Dendritic cell treated with granulocyte-macrophage colony-stimulating factor and Interleukin-4, amounts not matched to agents 40 ng/mL and 50 ng/mL, for 4 days (primary cell): Measurements from ENCODE around the gene ROBO4.

Experiments used
- H3K27ac Mint-ChIP-seq: one replicate; pipeline ENCODE4 v1.8.0; 2022; ENCODE audit warnings: mild to moderate bottlenecking, mixed read lengths
- H3K27me3 Mint-ChIP-seq: one replicate; pipeline ENCODE4 v1.8.0; 2022; ENCODE audit warnings: mild to moderate bottlenecking, mixed read lengths
- H3K36me3 Mint-ChIP-seq: one replicate; pipeline ENCODE4 v1.8.0; 2022; ENCODE audit warnings: low read depth, mixed read lengths
- H3K4me1 Mint-ChIP-seq: one replicate; pipeline ENCODE4 v1.8.0; 2022; ENCODE audit warnings: low read depth, mixed read lengths
- H3K4me3 Mint-ChIP-seq: one replicate; pipeline ENCODE4 v1.8.0; 2022; ENCODE audit warnings: mild to moderate bottlenecking, moderate library complexity, mixed read lengths
- H3K9me3 Mint-ChIP-seq: one replicate; pipeline ENCODE4 v1.8.0; 2022; ENCODE audit warnings: mixed read lengths
- intact Hi-C: fragments of 100-400 bp; cut with micrococcal nuclease; formaldehyde crosslinking; loops from one replicate; pipeline ENCODE4 v1.15.0; 2022

Gene ROBO4

GRCh38 chr11:124897674-124898262 is at the start of gene ROBO4:
Gene ROBO4 (minus strand): TSS chr11:124897865. CDS start chr11:124897795, 70 bp downstream.
- Mint-ChIP-seq H3K9me3 (no peaks in the 10 kb centered on the region), H3K27ac (peak within 1 kb of the TSS; percentile 8), H3K4me1 (peaks cover 27% of the 10 kb centered on the region), H3K4me3 (peak within 1 kb of the TSS; percentile 33), H3K27me3 (peaks cover 23% of the 10 kb centered on the region), H3K36me3 (no peaks in the 10 kb centered on the region)
- intact Hi-C loops: no loop called here

- H3K4me3 Mint-ChIP-seq: no peak overlapping the region
- H3K4me1 Mint-ChIP-seq: no peaks in the 10 kb centered on the region
- peaks cover 15% of the 10 kb centered on the region for H3K9me3 Mint-ChIP-seq
- no peaks in the 10 kb centered on the region for H3K36me3 Mint-ChIP-seq
- intact Hi-C loops: no loop called here
- no peak overlapping the region for H3K27ac Mint-ChIP-seq
- peaks cover 11% of the 10 kb centered on the region for H3K27me3 Mint-ChIP-seq
Observed at GRCh38 chr11:124946735-124947141, 49.1 kb upstream of the ROBO4 start.

DNA sequence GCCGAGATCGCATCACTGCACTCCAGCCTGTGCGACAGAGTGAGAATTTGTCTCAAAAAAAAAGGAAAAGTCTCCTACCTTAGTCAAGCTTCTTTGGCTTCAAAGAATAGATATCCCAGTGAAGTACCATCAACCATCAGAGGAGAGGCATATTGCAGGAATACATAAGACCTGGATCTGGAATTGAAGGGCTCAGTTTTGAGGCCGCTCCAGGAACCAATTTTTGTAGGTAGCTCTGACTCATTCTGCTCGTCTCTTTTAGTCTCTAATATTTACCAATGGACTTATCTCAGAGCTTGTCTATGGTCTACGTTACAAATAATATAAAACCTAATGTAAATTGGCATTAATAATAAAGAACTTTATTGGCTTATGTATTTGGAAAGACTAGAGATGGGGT is 48.2 kb upstream of the ROBO4 start:
- Mint-ChIP-seq H3K4me3 (no peak overlapping the region), H3K9me3 (peaks cover 15% of the 10 kb centered on the region), H3K27me3 (peaks cover 11% of the 10 kb centered on the region), H3K27ac (no peak overlapping the region), H3K36me3 (no peaks in the 10 kb centered on the region), H3K4me1 (no peaks in the 10 kb centered on the region)
- intact Hi-C loops: no loop called here

GRCh38 chr11:124944565-124944964 is 46.9 kb upstream of the ROBO4 start:
- intact Hi-C loops: no loop called here
- Mint-ChIP-seq H3K9me3 (peaks cover 15% of the 10 kb centered on the region), H3K36me3 (no peaks in the 10 kb centered on the region), H3K4me1 (no peaks in the 10 kb centered on the region), H3K27ac (no peak overlapping the region), H3K4me3 (no peak overlapping the region), H3K27me3 (peaks cover 9% of the 10 kb centered on the region)

DNA sequence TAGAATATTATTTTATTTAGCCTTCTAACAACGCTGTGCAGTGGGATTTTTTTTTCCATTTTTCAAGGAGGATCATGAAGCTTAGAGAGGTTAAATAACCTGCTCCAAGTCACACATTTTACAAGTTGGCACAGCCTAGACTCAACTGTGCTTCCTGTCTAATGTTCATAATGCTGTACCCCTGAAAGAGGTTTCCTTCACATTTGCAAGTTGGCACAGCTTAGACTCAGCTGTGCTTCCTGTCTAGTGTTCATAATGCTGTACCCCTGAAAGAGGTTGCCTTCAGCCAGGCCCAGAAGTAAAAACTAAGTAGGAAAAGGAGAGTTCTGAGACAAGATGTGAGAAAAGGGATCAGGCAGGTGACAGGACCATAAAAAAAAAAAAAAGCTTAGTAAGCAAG is 46.1 kb upstream of the ROBO4 start:
- intact Hi-C loops: no loop called here
- Mint-ChIP-seq H3K27me3 (peaks cover 9% of the 10 kb centered on the region), H3K4me1 (no peaks in the 10 kb centered on the region), H3K9me3 (peaks cover 10% of the 10 kb centered on the region), H3K36me3 (no peaks in the 10 kb centered on the region), H3K4me3 (no peak overlapping the region), H3K27ac (peak overlapping the region; percentile 28)

GRCh38 chr11:124943254-124943616 is 45.6 kb upstream of the ROBO4 start:
- peaks cover 5% of the 10 kb centered on the region for H3K9me3 Mint-ChIP-seq
- H3K27ac Mint-ChIP-seq: no peak overlapping the region
- peaks cover 7% of the 10 kb centered on the region for H3K27me3 Mint-ChIP-seq
- intact Hi-C loops: no loop called here
- no peaks in the 10 kb centered on the region for H3K4me1 Mint-ChIP-seq
- H3K36me3 Mint-ChIP-seq: no peaks in the 10 kb centered on the region
- no peak overlapping the region for H3K4me3 Mint-ChIP-seq

DNA sequence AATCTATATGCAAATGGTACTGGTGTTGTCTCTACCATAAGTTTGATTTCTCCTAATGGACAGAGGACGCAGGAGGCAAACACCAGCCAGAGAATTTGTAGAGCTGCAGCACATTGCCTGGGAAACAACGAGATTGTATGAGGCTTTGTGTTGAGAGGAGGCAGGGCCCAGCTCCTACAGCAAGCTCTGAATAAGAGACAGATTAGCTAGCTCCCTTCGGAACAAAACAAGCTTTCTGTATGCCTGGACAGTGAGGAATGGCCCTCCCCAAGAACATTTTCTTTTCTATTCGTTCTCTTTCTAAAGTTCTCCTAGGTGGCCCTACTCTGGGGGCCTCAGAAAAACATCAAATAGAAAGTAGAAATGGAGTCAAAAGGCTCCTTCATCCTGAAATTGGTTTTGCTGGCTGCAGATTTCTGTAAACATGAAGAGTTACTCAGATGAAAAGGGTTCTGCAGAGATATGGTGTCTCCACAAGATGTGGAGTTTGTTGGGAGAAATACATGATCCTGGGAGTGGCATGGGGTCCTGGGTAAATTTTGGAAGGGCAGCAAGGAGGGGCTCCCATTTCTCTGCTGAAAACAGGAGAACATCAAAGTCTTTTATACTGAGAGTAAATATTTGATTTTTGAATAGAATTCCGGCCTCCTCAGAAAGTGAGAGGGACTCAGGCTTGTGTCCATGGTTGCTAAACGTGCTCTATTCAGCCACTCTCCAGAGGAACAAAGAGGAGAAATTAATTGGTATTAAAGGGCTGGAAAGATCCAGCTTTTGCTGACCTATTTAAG is 45.0 kb upstream of the ROBO4 start:
- intact Hi-C loops: no loop called here
- Mint-ChIP-seq H3K4me3 (no peak overlapping the region), H3K27ac (no peak overlapping the region), H3K4me1 (no peaks in the 10 kb centered on the region), H3K9me3 (no peaks in the 10 kb centered on the region), H3K27me3 (peaks cover 7% of the 10 kb centered on the region), H3K36me3 (no peaks in the 10 kb centered on the region)

DNA sequence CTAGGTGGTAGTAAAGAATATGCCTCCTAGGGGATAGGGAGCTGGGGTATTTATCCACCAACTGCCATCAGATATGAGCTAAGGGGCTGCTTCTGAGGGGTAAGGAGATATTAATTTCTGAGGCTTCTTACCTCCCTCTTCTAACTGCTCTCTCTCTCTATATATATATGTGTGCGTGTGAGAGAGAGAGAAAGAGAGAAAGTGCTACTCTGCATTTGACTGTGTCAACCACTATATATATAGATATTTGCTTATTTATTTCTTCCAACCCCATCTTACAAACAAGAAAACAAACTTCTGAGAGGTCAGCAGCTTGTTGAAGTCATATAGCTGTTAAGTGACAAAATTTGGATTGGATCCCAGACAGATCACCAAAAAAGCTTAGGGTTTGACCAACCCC is 44.0 kb upstream of the ROBO4 start:
- Mint-ChIP-seq H3K27ac (no peak overlapping the region), H3K9me3 (no peaks in the 10 kb centered on the region), H3K4me3 (no peak overlapping the region), H3K36me3 (no peaks in the 10 kb centered on the region), H3K4me1 (no peaks in the 10 kb centered on the region), H3K27me3 (peaks cover 7% of the 10 kb centered on the region)
- intact Hi-C loops: no loop called here

DNA sequence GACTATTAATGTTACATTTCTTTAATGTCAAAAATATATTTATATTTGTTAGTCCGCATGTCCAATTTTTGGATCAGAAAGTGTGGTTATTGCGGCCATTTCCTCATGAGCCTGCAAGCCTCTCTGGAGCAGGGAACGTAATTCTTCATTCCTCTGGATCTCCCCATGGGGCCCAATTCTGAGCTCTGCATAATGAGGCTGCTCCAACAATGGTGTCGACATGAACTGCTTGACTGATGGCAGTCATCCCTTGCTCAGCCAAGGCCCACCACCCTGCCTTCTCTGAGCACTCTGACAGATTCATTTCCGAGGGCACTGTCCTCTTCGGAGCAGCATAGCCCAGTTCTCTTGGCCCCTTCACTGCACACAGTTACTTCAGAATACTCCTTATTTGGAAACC is 41.3 kb upstream of the ROBO4 start:
- Mint-ChIP-seq H3K4me3 (no peak overlapping the region), H3K4me1 (no peaks in the 10 kb centered on the region), H3K27ac (no peak overlapping the region), H3K9me3 (no peaks in the 10 kb centered on the region), H3K27me3 (peaks cover 13% of the 10 kb centered on the region), H3K36me3 (no peaks in the 10 kb centered on the region)
- intact Hi-C loops: no loop called here

GRCh38 chr11:124938206-124938765 is 40.6 kb upstream of the ROBO4 start:
- Mint-ChIP-seq H3K4me3 (no peak overlapping the region), H3K9me3 (no peaks in the 10 kb centered on the region), H3K36me3 (no peaks in the 10 kb centered on the region), H3K27ac (no peak overlapping the region), H3K4me1 (no peaks in the 10 kb centered on the region), H3K27me3 (peaks cover 10% of the 10 kb centered on the region)
- intact Hi-C loops: no loop called here

DNA sequence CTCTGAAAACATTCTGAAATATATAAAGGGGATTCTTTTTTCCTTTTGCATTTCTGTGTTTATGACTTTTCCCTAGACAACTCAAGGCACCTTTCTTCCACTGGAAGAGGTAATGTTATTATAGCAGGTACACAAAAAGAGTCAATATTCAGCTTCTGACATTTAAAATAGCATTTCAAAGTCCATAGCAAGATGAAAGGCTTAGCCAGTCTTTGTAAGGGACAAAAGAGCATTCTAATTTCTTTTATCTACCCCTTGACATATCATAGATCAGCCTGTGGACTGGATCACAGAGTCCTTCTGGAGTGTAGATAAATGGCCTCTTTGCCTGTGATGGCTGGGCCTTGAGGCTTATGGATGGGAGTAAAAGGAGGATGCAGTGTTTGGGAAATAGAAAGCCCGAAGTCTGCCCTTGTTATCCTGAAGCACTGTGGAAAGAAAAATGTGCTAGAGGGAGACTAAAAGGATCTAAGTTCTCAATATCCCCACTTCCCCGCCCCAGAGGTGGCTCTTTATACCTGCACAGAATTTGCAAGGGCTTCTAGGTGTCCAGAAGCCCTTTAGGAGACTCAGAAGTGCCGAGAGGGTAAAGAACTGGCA is 39.8 kb upstream of the ROBO4 start:
- peaks cover 8% of the 10 kb centered on the region for H3K27me3 Mint-ChIP-seq
- no peaks in the 10 kb centered on the region for H3K36me3 Mint-ChIP-seq
- H3K9me3 Mint-ChIP-seq: no peaks in the 10 kb centered on the region
- intact Hi-C loops: no loop called here
- no peak overlapping the region for H3K4me3 Mint-ChIP-seq
- H3K4me1 Mint-ChIP-seq: no peaks in the 10 kb centered on the region
- H3K27ac Mint-ChIP-seq: no peak overlapping the region

- H3K36me3 Mint-ChIP-seq: no peaks in the 10 kb centered on the region
- no peak within 1 kb of the TSS for H3K27ac Mint-ChIP-seq
- no peak within 1 kb of the TSS for H3K4me3 Mint-ChIP-seq
- no peaks in the 10 kb centered on the region for H3K4me1 Mint-ChIP-seq
- H3K9me3 Mint-ChIP-seq: no peaks in the 10 kb centered on the region
- intact Hi-C loops: no loop called here
- H3K27me3 Mint-ChIP-seq: peaks cover 8% of the 10 kb centered on the region
Observed at GRCh38 chr11:124935548-124936514, 38.2 kb upstream of the ROBO4 start, which contains the start of gene HEPACAM. Gene HEPACAM (minus strand): TSS chr11:124936047. CDS start chr11:124936006, 41 bp downstream.

DNA sequence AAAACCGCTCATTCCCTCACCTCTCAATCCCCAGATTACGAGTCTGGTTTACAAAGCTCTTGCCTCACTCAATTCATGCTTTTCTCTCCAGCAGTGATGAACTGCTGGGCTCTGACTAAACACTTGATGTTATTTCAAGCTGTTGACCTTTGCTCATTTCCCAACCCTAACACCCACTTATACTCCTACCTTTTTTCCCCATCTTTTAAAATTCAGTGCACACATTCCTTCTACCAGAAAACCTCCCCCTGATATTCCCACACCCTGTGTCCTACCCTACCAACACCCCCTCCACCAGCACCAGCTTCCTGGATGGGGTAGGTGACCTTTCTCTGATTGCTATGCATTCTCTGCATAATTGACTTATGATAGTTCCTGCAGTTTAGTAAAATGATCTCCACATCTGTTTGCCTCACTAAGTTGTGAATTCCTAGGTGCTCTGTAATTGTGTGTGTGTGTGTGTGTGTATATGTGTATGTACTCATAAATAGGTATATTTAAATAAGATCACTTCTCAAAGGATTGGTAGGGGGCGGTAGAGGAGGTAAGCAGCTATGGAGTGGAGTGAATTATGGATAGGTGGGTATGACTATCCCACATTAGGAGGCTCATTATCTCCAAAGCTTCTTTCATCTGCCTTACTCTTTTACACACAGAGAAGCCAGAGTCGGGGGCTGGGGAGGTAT is 37.3 kb upstream of the ROBO4 start:
- Mint-ChIP-seq H3K4me3 (no peak overlapping the region), H3K27ac (no peak overlapping the region), H3K4me1 (no peaks in the 10 kb centered on the region), H3K9me3 (no peaks in the 10 kb centered on the region), H3K27me3 (peaks cover 8% of the 10 kb centered on the region), H3K36me3 (no peaks in the 10 kb centered on the region)
- intact Hi-C loops: no loop called here
